ENCODE measurements around the gene IQSEC1. TPM values are rescaled to one million over a fixed set of nuclear protein-coding genes. Genes with fewer than 3 reads are reported as not detected.

Gene IQSEC1
- 31.3 and 32.1 TPM in 2 replicates for total RNA-seq
- long read RNA-seq, partial matches to known transcripts = 14 of 14 reads
- long read RNA-seq, other reads (novel, unspliced or antisense) = 0 of 14 reads

GRCh38 chr3:13073326-13074005, at the start of gene IQSEC1:
Gene IQSEC1, minus strand, starts transcription at chr3:13073429. Its CDS starts 415 bp downstream, at chr3:13073014.
- H3K27ac Mint-ChIP-seq (ENCODE audit: unreplicated experiment) = no peak within 1 kb of the TSS
- TF ChIP-seq, protein P1, sequence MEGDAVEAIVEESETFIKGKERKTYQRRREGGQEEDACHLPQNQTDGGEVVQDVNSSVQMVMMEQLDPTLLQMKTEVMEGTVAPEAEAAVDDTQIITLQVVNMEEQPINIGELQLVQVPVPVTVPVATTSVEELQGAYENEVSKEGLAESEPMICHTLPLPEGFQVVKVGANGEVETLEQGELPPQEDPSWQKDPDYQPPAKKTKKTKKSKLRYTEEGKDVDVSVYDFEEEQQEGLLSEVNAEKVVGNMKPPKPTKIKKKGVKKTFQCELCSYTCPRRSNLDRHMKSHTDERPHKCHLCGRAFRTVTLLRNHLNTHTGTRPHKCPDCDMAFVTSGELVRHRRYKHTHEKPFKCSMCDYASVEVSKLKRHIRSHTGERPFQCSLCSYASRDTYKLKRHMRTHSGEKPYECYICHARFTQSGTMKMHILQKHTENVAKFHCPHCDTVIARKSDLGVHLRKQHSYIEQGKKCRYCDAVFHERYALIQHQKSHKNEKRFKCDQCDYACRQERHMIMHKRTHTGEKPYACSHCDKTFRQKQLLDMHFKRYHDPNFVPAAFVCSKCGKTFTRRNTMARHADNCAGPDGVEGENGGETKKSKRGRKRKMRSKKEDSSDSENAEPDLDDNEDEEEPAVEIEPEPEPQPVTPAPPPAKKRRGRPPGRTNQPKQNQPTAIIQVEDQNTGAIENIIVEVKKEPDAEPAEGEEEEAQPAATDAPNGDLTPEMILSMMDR (conservative IDR thresholded peaks at IDR 0.05) = no peak
- H3K4me3 Mint-ChIP-seq = peak within 1 kb of the TSS; percentile 26
- peak; percentile 58 for DNase-seq (ENCODE audit: low read depth, low spot score)
- no peaks in the 10 kb centered on the region for H3K9me3 Mint-ChIP-seq
- peaks cover 53% of the 10 kb centered on the region for H3K27me3 Mint-ChIP-seq (ENCODE audit: low read depth)
- no peaks in the 10 kb centered on the region for H3K36me3 Mint-ChIP-seq (ENCODE audit: low read depth)
- peaks cover 11% of the 10 kb centered on the region for H3K4me1 Mint-ChIP-seq

GRCh38 chr3:13122081-13123012, 49.1 kb upstream of the IQSEC1 start:
- no peaks in the 10 kb centered on the region for H3K9me3 Mint-ChIP-seq
- no peak for DNase-seq (ENCODE audit: low read depth, low spot score)
- H3K4me1 Mint-ChIP-seq = peaks cover 9% of the 10 kb centered on the region
- TF ChIP-seq, protein P1 (conservative IDR thresholded peaks at IDR 0.05) = no peak
- no peaks in the 10 kb centered on the region for H3K36me3 Mint-ChIP-seq (ENCODE audit: low read depth)
- H3K27me3 Mint-ChIP-seq (ENCODE audit: low read depth) = no peaks in the 10 kb centered on the region
- H3K4me3 Mint-ChIP-seq = no peak overlapping the region
- H3K27ac Mint-ChIP-seq (ENCODE audit: unreplicated experiment) = no peak overlapping the region

- H3K27me3 Mint-ChIP-seq (ENCODE audit: low read depth) = no peaks in the 10 kb centered on the region
- H3K36me3 Mint-ChIP-seq (ENCODE audit: low read depth) = no peaks in the 10 kb centered on the region
- peak overlapping the region; percentile 73 for H3K27ac Mint-ChIP-seq (ENCODE audit: unreplicated experiment)
- no peak for DNase-seq (ENCODE audit: low read depth, low spot score)
- peaks cover 9% of the 10 kb centered on the region for H3K4me1 Mint-ChIP-seq
- H3K9me3 Mint-ChIP-seq = no peaks in the 10 kb centered on the region
- TF ChIP-seq, protein P1 (conservative IDR thresholded peaks at IDR 0.05) = no peak
- no peak overlapping the region for H3K4me3 Mint-ChIP-seq
Measured at GRCh38 chr3:13121553-13122001, 48.3 kb upstream of the IQSEC1 start.

- Mint-ChIP-seq H3K27me3 (ENCODE audit: low read depth) (no peaks in the 10 kb centered on the region), H3K4me3 (no peak overlapping the region), H3K27ac (ENCODE audit: unreplicated experiment) (peak overlapping the region; percentile 73)
Measured at GRCh38 chr3:13120928-13121552, 47.8 kb upstream of the IQSEC1 start.

More at GRCh38 chr3:13120928-13121552, 47.8 kb upstream of the IQSEC1 start:
- H3K4me1 Mint-ChIP-seq = peaks cover 9% of the 10 kb centered on the region
- no peaks in the 10 kb centered on the region for H3K9me3 Mint-ChIP-seq
- no peak for DNase-seq (ENCODE audit: low read depth, low spot score)
- no peaks in the 10 kb centered on the region for H3K36me3 Mint-ChIP-seq (ENCODE audit: low read depth)
- TF ChIP-seq, protein P1 (conservative IDR thresholded peaks at IDR 0.05) = no peak
